Measurements from ENCODE around the gene KRT38.

GRCh38 chr17:41446806-41447205 is 6.0 kb upstream of the KRT38 start:
- TF ChIP-seq POLR2A (IDR thresholded peaks at IDR 0.05): no peak
- TF ChIP-seq CTCF (IDR thresholded peaks at IDR 0.05): no peak
- no peak for TF ChIP-seq POLR2AphosphoS5 (IDR thresholded peaks at IDR 0.05)
- no peak for TF ChIP-seq EP300 (IDR thresholded peaks at IDR 0.05)
